SJSA1 (cell line): ENCODE results near the gene MARCHF2. TPM values are rescaled to one million over a fixed set of nuclear protein-coding genes. Genes with fewer than 3 reads are reported as not detected.

Source experiments
- DNase-seq, 2 experiments: peaks; one replicate each; pipeline ENCODE4 v3.0.0-alpha.2; 2015 to 2020; ENCODE audit warnings: low spot score in 2 of 2, low read depth in 1 of 2
- H3K27ac ChIP-seq: fragments of 250-450 bp; sonication (Bioruptor Pico); 2 replicates; pipeline ENCODE4 v1.5.1; 2020; ENCODE audit warnings: mild to moderate bottlenecking, moderate library complexity
- H3K27me3 ChIP-seq: fragments of 250-450 bp; sonication (Bioruptor Pico); replicated peaks from 2 replicates; pipeline ENCODE4 v1.5.1; 2020; ENCODE audit warnings: mild to moderate bottlenecking, moderate library complexity
- H3K36me3 ChIP-seq: fragments of 250-450 bp; sonication (Bioruptor Pico); 2 replicates; pipeline ENCODE4 v1.5.1; 2020; ENCODE audit warnings: mild to moderate bottlenecking
- H3K4me1 ChIP-seq: fragments of 250-450 bp; sonication (Bioruptor Pico); replicated peaks from 2 replicates; pipeline ENCODE4 v1.6.1; 2021; ENCODE audit warnings: mild to moderate bottlenecking
- H3K4me3 ChIP-seq: fragments of 250-450 bp; sonication (Bioruptor Pico); 2 replicates; pipeline ENCODE4 v1.5.1; 2020; ENCODE audit warnings: mild to moderate bottlenecking
- H3K9me3 ChIP-seq: fragments of 250-450 bp; sonication (Bioruptor Pico); replicated peaks from 2 replicates; pipeline ENCODE4 v1.5.1; 2020; ENCODE audit warnings: mild to moderate bottlenecking
- total RNA-seq: library from RNA; depleted of rRNA; stranded (reverse); fragments of >200 nt; shearing (Covaris generic); gene quantifications from 2 replicates; pipeline ENCODE4 v1.2.3, GENCODE V29; 2014

MARCHF2 gene
- total RNA-seq, 1 experiment from 2014 or later: 37.9 TPM

DNA sequence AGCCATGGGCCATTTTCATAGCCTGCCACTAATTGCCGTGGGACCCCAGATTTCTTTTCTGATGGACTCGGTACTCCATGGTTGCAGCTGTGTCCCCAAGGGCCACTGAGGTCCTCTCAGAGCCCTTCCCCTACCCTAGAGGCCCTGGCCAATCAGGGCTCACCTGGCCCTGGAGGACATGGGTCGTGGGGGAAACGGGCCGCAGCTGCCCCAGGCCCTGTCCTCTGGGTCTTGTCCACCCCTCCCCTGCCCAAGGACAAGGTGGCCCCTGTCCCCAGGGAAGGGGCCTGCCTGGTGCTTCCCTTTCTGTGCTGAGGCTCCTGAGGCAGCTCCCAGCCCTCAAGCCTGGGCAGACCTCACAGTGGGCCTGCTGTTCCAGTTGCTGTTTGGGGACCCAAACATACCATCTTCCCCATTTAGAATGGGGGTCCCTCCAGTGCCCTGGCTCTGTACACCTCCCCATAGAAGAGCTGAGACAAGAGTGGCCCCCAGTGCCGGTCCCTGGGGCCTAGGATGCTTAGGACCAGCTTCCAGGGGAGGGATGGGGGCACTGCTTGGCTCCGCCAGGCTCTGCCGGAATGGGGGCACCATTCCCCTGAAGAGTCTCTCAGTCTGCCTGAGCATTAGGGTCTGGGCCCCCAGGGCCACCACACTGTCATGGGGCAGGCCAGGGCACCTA lies 19.8 kb upstream of the MARCHF2 start:
- H3K4me1 ChIP-seq: peaks cover 29% of the 10 kb centered on the region
- no peak for DNase-seq
- 0 out of 2 replicates have a peak, but pooled peaks cover 2% of the 10 kb centered on the region for H3K9me3 ChIP-seq
- no peak overlapping the region for H3K4me3 ChIP-seq
- H3K27me3 ChIP-seq: no peaks in the 10 kb centered on the region
- H3K27ac ChIP-seq: no peak overlapping the region
- peaks cover 27% of the 10 kb centered on the region for H3K36me3 ChIP-seq

GRCh38 chr19:8393871-8394250 lies 19.2 kb upstream of the MARCHF2 start:
- H3K4me3 ChIP-seq: no peak overlapping the region
- 0 out of 2 replicates have a peak, but pooled peaks cover 2% of the 10 kb centered on the region for H3K9me3 ChIP-seq
- H3K27me3 ChIP-seq: no peaks in the 10 kb centered on the region
- H3K4me1 ChIP-seq: peaks cover 29% of the 10 kb centered on the region
- DNase-seq: no peak
- H3K36me3 ChIP-seq: peaks cover 29% of the 10 kb centered on the region
- H3K27ac ChIP-seq: no peak overlapping the region

- no peak overlapping the region for H3K4me3 ChIP-seq
- peaks cover 29% of the 10 kb centered on the region for H3K4me1 ChIP-seq
- no peaks in the 10 kb centered on the region for H3K27me3 ChIP-seq
- H3K9me3 ChIP-seq: 0 out of 2 replicates have a peak, but pooled peaks cover 2% of the 10 kb centered on the region
- no peak for DNase-seq
- no peak overlapping the region for H3K27ac ChIP-seq
- peaks cover 36% of the 10 kb centered on the region for H3K36me3 ChIP-seq
Measured at GRCh38 chr19:8395621-8396082, 17.5 kb upstream of the MARCHF2 start.

GRCh38 chr19:8396185-8396562 lies 16.9 kb upstream of the MARCHF2 start:
- no peak overlapping the region for H3K4me3 ChIP-seq
- no peak for DNase-seq
- H3K27ac ChIP-seq: no peak overlapping the region
- peaks cover 25% of the 10 kb centered on the region for H3K4me1 ChIP-seq
- H3K36me3 ChIP-seq: peaks cover 33% of the 10 kb centered on the region
- no peaks in the 10 kb centered on the region for H3K27me3 ChIP-seq
- 0 out of 2 replicates have a peak, but pooled peaks cover 2% of the 10 kb centered on the region for H3K9me3 ChIP-seq

DNA sequence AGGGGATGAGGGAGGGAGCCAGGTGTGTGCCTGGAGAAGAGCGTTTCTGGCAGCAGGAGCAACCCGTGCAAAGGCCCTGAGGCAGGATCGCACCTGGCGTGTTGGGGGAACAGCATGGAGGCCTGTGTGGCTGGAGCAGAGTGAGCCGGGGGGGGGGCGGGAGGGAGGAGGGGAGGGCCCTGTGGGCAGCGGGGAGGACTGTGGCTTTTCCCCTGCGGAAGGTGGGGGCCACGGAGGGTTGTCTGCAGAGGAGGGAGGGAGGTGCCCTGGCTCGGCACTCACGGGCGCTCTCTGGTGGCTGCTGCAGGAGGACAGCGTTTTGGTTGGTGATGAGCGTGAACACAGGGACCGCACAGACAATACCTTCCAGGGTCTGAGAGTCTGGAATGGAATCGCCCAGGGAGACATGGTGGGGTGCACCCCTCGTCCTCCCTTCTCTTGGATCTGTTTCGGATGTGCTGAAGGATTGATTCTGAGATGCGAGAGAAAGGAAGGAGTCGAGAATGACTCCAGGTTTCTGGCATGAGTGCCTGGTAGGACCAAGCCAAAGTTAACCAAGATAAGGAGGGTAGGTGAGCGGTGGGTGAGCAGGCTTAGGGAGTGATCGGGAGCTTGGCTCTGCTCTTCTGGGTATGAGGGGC lies 16.4 kb upstream of the MARCHF2 start:
- H3K4me3 ChIP-seq: no peak overlapping the region
- 0 out of 2 replicates have a peak, but pooled peaks cover 2% of the 10 kb centered on the region for H3K9me3 ChIP-seq
- H3K27me3 ChIP-seq: no peaks in the 10 kb centered on the region
- H3K4me1 ChIP-seq: peaks cover 22% of the 10 kb centered on the region
- no peak overlapping the region for H3K27ac ChIP-seq
- H3K36me3 ChIP-seq: peaks cover 36% of the 10 kb centered on the region
- peak; percentile 54 to 83 for DNase-seq

DNA sequence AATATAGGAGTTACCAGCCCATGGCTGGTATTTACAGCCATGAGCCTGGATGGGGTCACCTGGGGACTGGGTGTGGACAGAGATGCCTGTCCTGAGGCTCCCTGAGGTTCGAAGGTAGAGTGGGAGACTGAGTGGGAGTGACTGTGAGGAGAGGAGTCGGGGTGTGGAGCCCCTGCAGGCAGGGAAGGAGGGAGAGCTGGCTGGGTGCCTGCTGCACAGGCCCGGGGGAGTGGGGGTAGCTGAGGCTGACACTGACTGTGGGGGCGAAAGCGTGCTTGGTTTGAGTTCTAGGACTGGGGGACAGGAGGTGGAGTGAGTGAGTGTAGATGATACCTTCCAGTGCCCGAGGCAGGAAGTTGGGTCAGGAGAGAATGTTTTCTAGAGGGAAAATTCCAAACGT lies 15.8 kb upstream of the MARCHF2 start:
- H3K36me3 ChIP-seq: peaks cover 42% of the 10 kb centered on the region
- DNase-seq: no peak

DNA sequence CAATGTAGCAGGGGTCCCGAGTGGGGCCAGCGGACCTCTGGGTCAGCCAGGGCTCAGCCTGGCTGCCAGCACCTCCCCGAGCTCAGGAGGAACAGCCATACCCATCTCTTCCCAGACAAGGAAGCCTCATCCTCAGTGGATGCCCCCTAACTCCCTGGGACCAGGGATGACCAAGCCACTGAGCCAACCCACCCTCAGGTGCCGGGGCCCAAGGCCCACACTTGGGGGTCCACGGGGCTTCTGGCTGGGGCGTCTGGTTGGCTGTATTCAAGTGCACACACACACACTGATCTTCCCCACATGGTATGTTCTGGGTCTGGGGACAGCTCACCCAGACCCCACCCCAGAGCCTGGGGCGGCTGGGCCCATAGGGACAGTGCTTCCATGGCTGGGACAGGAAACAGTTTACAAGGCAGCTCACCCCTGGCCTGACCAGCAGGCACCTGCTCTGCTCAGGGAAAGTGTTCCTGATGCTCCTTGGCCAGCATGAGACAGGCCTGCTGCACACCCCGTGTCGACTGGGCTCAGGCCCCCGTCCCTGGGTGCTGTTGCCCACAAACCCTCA lies 15.3 kb upstream of the MARCHF2 start:
- H3K27ac ChIP-seq: no peak overlapping the region
- 0 out of 2 replicates have a peak, but pooled peaks cover 2% of the 10 kb centered on the region for H3K9me3 ChIP-seq
- DNase-seq: no peak
- H3K36me3 ChIP-seq: peaks cover 48% of the 10 kb centered on the region
- H3K27me3 ChIP-seq: no peaks in the 10 kb centered on the region
- peaks cover 22% of the 10 kb centered on the region for H3K4me1 ChIP-seq
- H3K4me3 ChIP-seq: no peak overlapping the region

More for the DNA sequence above, 15.8 kb upstream of the MARCHF2 start:
- H3K27ac ChIP-seq: no peak overlapping the region
- no peak overlapping the region for H3K4me3 ChIP-seq
- 0 out of 2 replicates have a peak, but pooled peaks cover 2% of the 10 kb centered on the region for H3K9me3 ChIP-seq
- H3K4me1 ChIP-seq: peaks cover 22% of the 10 kb centered on the region
- H3K27me3 ChIP-seq: no peaks in the 10 kb centered on the region

- Histone ChIP-seq H3K4me3 (no peak overlapping the region), H3K4me1 (peaks cover 22% of the 10 kb centered on the region), H3K27me3 (no peaks in the 10 kb centered on the region), H3K27ac (no peak overlapping the region), H3K36me3 (peaks cover 53% of the 10 kb centered on the region), H3K9me3 (0 out of 2 replicates have a peak, but pooled peaks cover 2% of the 10 kb centered on the region)
- DNase-seq: no peak
Measured at GRCh38 chr19:8398311-8398771, 14.8 kb upstream of the MARCHF2 start.

- H3K36me3 ChIP-seq: peaks cover 55% of the 10 kb centered on the region
- peak in 1 of 2 experiments; percentile 46 for DNase-seq
Measured at GRCh38 chr19:8399681-8400188, 13.4 kb upstream of the MARCHF2 start.

DNA sequence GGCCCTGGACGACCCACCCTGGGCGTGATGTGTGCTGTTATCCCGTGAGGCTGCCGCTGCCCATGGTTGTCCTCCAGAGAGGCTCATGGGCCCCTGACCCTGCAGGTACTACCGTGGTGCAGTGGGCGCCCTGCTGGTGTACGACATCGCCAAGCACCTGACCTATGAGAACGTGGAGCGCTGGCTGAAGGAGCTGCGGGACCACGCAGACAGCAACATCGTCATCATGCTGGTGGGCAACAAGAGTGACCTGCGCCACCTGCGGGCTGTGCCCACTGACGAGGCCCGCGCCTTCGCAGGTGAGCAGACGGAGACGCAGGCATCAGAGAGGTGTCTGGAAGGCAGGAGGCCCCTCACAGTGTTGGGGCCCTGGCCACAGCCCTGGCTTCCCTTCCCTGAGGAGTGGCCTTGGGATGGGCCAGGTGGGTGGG lies 11.1 kb upstream of the MARCHF2 start:
- no peaks in the 10 kb centered on the region for H3K27me3 ChIP-seq
- no peaks in the 10 kb centered on the region for H3K9me3 ChIP-seq
- no peak overlapping the region for H3K4me3 ChIP-seq
- DNase-seq: no peak
- H3K27ac ChIP-seq: no peak overlapping the region
- H3K4me1 ChIP-seq: no peaks in the 10 kb centered on the region; the same call in 1 of the 2 replicates
- H3K36me3 ChIP-seq: peaks cover 58% of the 10 kb centered on the region

More at GRCh38 chr19:8399681-8400188, 13.4 kb upstream of the MARCHF2 start:
- Histone ChIP-seq H3K27me3 (no peaks in the 10 kb centered on the region), H3K4me3 (no peak overlapping the region), H3K9me3 (0 out of 2 replicates have a peak, but pooled peaks cover 2% of the 10 kb centered on the region), H3K27ac (no peak overlapping the region), H3K4me1 (peaks cover 14% of the 10 kb centered on the region)

DNA sequence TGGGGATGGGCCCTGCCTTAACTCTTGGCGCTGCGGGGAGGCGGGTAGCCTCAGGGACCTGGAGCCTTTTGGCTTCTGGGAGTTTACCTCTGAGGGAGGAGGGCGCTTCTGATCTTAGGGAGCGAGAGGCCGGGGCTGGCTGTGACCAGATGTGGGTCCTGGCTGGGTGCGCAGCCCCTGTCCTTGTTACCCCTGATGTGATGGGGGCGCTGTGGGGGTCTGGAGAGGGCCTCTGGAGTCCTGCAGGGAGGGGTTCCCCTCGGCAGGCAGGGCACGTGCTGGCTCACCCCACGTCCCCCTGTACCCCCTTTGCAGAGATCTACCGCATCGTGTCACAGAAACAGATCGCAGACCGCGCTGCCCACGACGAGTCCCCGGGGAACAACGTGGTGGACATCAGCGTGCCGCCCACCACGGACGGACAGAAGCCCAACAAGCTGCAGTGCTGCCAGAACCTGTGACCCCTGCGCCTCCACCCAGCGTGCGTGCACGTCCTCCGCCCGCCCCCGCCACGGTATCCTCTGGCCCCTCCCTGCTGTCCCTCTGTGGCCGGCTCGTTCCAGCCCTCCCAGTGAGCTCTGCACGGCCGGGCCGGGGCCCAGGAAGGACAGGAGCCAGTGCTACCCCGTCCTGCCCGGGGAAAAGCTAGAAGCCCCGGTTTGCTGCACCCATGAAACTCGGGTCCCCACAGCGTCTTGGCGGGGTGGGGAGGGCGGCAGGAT lies 9.8 kb upstream of the MARCHF2 start:
- H3K27ac ChIP-seq: no peak overlapping the region
- DNase-seq: peak in 1 of 2 experiments; percentile 43
- H3K27me3 ChIP-seq: no peaks in the 10 kb centered on the region
- no peak overlapping the region for H3K4me3 ChIP-seq
- H3K4me1 ChIP-seq: no peaks in the 10 kb centered on the region
- peaks cover 52% of the 10 kb centered on the region for H3K36me3 ChIP-seq
- H3K9me3 ChIP-seq: no peaks in the 10 kb centered on the region

- DNase-seq: no peak
- Histone ChIP-seq H3K36me3 (peaks cover 49% of the 10 kb centered on the region), H3K4me1 (no peaks in the 10 kb centered on the region), H3K9me3 (no peaks in the 10 kb centered on the region), H3K27ac (no peak overlapping the region), H3K27me3 (no peaks in the 10 kb centered on the region), H3K4me3 (no peak overlapping the region)
Measured at GRCh38 chr19:8403820-8404109, 9.3 kb upstream of the MARCHF2 start.

DNA sequence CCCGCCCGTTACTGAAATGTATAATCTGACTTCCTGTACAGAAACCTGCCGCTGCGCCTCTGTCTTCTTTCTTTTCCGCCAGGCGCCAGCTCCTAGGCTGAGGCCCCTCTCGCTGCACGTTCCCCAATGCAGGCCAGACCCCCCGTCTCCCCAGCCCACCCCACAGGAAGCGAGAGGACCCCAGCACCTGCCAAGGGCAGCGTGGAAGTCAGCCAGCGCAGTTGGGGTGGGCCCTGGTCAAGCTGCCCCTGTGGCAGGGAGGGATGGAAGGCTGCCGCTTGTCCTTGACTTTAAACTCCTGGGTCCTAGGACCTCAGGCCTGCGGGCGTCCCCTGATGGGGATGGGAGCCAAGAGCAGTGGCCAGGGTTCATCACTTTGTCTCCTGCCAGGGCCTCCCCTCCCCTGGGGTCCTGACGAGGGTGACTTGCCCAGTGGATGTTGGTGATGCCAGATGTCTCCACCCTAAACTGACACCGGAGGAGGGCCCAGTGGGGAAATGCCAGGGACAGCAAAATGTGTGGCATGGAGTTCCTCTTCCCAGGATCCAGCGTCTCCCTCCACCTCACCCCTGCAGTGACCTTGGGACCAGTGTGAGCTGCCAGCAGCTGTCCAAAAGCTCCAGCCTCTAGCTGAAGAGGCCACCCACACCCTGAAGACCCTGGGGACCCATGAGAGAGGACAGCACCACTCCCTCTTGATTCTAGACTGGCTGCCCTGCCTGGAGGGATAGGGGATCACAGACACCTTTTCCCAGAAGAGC lies 8.5 kb upstream of the MARCHF2 start:
- DNase-seq: no peak
- no peak overlapping the region for H3K4me3 ChIP-seq
- H3K36me3 ChIP-seq: peaks cover 45% of the 10 kb centered on the region
- H3K27ac ChIP-seq: no peak overlapping the region
- no peaks in the 10 kb centered on the region for H3K27me3 ChIP-seq
- no peaks in the 10 kb centered on the region for H3K4me1 ChIP-seq
- no peaks in the 10 kb centered on the region for H3K9me3 ChIP-seq
